Stimulated activated CD4-positive, alpha-beta T cell treated with anti-CD3 and anti-CD28 coated beads, Interleukin-15, amount 100 ng/mL, for 1 hour (primary cell): ENCODE results near the gene SERPINB1.
"Not testable (repeated sequence)": the region's sequence is repeated elsewhere in the genome, so short reads cannot be mapped to it uniquely, and the experiment has no call there.

Experiments
- DNase-seq, 2 donors: peaks; one replicate each; pipeline ENCODE4 v3.0.0-alpha.2; 2020; ENCODE audit warnings: low read depth in 1 of 2, low spot score in 1 of 2

SERPINB1 gene

GRCh38 chr6:2819115-2819514, 22.5 kb downstream of the SERPINB1 start:
- no peak for DNase-seq

- no peak for DNase-seq
Measured at GRCh38 chr6:2818593-2818992, 23.1 kb downstream of the SERPINB1 start.

DNA sequence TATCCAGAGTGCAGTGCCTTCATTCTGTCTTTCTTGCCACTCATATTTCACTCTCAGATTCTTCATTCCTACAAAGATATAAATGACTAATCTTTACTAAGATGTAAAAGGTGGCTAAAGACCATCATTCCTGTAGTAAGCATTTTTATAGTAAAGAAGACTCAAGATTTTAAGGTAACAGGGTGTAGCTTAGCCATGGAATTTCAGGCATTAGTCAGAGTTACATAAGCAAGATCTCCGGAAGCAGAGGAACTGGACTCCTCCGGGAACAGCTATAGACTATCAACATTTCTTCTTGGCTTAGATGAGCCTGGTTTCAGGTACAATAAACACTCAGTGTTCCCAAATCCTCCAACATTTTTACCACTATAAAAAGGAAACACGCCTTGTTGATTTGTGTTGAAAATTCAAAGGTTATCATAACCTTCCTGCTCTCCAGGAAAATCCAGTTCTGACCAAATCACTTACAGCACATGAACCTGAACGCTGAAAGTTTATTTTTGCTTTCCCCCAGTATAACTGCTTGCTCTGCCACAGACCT, 23.7 kb downstream of the SERPINB1 start:
- no peak for DNase-seq

DNA sequence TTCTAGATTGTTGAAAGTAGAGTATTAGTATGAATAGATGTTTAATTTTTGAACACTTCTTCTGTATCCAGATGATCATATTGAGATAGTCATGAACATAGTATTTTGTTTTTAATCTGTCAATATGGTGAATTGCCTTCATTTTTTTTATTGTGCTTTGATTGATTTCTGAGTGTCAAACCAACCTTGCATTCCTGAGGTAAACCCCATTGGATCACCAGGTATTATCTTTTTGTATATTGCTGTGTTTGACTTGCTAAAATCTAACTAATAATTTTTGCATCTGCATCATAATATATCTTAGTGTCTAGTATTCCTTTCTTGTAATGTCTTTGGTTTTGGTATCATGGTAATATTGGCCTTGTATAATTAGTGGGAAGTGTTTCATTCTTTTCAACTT, 25.5 kb downstream of the SERPINB1 start:
- no peak for DNase-seq

GRCh38 chr6:2812695-2813094, 29.0 kb downstream of the SERPINB1 start:
- no peak for DNase-seq

DNA sequence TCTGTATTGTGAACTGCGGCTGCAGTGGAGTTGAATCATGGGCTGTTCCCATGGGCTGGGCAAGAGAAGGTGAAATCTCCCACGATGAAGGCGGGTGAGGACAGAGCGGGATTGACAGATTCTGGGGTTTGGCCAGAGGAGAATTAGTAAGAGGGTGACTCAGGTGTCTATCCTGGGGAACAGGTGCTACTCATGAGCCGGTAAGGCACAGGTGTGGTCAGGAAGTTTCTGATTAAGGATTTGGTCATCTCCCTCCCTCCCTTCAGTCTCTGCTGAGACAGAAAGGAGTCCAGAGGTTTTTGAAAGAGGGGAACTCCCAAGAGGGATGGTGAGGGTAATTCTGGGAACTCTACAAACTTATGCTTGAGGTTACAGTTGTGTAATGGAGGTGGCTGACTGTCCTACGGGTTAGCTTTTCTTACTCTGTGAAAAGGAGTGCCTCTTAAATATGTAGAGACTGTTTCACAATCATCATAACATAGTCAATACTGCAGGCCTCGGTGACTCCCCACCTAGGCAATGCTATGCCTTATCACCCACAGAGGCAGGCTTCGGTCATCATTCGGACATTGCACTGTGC, 31.5 kb downstream of the SERPINB1 start:
- DNase-seq, result no peak

- no peak for DNase-seq
Measured at GRCh38 chr6:2809015-2809414, 32.6 kb downstream of the SERPINB1 start.

DNA sequence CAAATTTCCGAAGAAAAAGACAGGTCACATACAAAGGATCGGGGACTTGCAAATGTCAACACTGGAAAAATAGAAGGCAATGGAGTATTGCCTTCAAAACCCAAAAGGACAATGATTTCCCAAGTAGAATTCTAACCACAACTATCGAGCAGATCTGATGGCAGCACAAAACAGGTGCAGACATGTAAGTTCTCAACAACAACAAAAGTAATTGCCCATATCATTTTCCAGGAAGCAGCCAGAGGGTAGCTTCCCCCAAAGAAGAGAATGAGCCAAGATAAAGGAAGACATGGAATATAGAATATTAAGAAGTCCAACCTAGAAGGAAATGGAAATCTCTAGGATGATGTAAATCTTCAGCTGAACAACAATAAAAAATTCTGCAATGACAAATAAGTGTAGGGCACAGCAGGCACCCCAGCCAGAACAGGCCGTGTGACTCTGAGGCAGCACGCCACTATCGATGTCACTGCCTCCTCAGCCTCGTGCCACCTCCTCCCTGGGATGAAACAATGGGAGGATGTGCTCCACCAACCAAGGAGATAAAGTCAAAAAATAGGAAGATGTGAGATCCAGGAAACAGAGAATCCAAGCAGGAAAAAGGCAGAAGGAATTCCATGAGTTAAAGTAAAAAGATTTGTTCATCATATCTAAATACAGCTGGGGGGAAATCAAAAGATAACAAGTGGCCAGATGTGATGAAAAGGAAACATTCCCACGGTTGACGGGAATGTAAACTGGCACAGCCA, 34.1 kb downstream of the SERPINB1 start:
- DNase-seq, result no peak

- no peak for DNase-seq
Measured at GRCh38 chr6:2806644-2807043, 35.0 kb downstream of the SERPINB1 start.

DNA sequence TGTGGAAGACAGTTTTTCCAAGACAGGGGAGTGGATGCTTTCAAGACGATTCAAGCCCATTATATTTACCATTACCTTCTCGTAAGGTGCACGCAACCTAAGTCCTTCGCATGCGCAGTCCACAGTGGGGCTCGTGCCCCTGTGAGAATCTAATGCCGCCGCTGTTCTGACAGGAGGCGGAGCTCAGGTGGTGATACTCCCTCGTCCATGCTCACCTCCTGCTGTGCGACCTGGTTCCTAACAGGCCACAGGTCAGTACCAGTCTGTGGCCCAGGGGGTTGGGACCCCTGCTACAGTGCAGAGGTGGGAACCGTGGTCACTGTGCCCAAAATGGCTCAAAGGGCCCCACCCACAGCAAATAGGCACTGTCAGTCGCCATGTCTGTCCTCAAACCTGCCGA, 36.6 kb downstream of the SERPINB1 start:
- DNase-seq, result no peak

GRCh38 chr6:2804516-2804915, 37.1 kb downstream of the SERPINB1 start:
- no peak for DNase-seq

DNA sequence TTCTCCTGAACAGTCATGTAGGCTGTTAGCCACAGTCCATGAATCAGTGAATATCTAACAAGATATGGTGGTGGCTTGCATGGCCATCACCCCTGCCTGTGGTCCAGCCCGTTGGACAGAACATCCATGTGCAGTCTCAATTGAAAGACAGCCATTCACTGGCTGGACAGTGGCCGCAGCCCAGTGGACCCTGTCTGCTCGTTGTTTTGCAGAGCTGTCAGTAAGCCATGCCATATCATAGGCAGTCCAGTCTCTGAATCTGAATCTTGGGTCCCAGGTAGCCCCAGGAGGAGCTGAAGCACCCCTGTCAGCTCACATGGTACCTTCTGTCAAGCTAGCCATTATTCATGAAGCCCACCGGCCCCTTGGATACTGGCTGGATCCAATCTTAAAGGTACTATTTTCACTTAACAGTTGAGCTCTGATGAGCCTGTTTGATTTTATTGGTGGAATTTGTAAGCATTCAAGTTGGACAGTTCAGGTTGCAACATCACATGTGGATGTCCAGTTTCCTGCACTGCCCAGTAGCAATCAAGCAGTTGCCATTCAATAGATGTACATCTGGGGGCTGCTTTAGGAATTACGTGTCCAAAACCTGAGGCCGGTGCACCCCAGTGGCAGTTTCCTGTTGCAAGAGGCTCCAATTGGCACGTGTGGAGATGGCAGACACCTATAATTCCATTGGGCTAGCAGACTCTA, 37.8 kb downstream of the SERPINB1 start:
- DNase-seq, result no peak

GRCh38 chr6:2802521-2803060, 39.1 kb downstream of the SERPINB1 start:
- DNase-seq, result no peak

DNA sequence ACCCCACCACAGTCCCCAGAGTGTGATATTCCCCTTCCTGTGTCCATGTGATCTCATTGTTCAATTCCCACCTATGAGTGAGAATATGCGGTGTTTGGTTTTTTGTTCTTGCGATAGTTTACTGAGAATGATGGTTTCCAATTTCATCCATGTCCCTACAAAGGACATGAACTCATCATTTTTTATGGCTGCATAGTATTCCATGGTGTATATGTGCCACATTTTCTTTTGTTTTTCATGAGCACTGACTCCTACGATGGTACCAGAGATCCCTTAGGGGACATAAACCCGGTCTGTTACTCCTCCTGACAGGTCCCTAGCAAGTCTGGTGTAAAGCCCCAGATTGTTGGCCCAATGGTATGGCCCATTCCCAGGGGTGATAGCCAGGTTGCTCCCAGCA, 40.0 kb downstream of the SERPINB1 start:
- not testable (repeated sequence) for DNase-seq

- DNase-seq, result no peak
Measured at GRCh38 chr6:2800552-2801316, 40.9 kb downstream of the SERPINB1 start.

GRCh38 chr6:2799936-2800527, 41.6 kb downstream of the SERPINB1 start:
- DNase-seq, result no peak

DNA sequence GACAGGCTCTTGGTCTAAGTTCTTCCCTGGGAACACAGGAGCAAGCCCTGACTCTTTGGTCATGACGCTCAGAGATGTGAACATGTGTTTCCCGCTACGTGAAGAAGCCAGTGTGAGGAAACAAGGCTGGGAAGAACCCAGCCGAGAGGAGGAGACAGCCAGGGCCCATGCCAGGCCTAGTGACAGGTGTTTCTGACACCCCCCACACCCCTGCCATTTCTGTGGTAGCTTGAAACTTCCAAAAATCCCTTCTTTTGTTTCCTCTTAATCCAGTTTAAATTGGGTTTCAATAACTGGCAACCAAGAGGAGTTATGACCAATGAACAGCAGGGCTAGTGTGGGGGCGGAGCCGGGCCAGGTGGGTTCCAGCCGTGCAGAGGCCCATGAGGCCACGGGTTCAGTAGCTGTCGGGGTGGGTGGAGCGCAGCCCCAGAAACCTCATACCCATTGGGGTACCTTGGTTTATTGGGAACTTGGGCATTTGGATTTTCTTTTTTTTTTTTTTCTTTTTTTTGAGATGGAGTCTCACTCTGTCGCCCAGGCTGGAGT, 43.0 kb downstream of the SERPINB1 start:
- no peak for DNase-seq

- DNase-seq, result no peak
Measured at GRCh38 chr6:2797564-2798031, 44.1 kb downstream of the SERPINB1 start.

DNA sequence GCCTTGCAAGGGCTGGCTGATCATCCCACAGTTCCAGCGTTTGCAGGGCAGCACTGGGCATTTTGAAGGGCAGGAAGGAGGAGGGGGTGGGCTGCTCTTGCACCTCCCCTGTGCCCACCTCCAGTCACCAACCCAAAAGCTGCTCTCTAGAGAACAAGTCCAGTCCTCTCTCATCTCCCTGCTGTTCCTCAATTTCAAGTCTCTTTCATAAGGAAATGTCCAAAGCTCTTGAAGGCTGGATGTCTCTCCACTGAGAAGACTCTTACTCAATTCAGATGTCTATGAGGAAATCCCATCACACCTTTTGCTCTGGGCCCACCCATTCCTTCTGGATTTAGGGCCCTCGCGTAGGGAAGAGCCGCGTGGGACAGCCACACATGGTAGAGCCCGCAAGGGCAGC, 44.8 kb downstream of the SERPINB1 start:
- DNase-seq, result no peak

DNA sequence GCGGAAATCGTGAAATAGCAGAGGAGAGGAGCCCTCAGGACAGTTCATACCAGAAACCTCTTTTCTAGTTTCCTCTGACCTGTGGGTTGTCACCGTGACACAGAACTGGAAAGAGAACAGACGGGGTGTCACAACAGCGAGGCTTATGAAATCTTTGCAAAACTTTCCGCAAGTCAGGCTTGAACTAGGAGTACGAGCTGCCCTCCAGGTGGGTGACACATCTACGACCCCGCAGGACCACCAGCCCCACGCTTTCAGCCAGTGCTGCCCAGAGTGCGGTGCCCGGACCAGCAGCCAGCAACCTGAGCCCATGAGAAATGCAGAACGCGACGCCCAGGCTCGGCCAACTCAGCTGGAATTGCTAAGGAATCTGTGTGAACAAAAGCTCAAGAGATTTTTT, 45.7 kb downstream of the SERPINB1 start:
- DNase-seq, result no peak
